IMR-90 (cell line): Measurements from ENCODE around the gene COL12A1. TPM values are rescaled to one million over a fixed set of nuclear protein-coding genes. Genes with fewer than 3 reads are reported as not detected.

Experiments
- ATAC-seq: fragments of 200-7000 bp; cut with Tn5 transposase; 2 replicates; pipeline ENCODE4 v1.9.1; 2020; ENCODE audit warnings: low read depth, mild to moderate bottlenecking, moderate library complexity
- BruUV-seq: library from RNA; stranded (reverse); fragments of 400-500 nt; replicated peaks from 2 replicates; lab custom pipeline; 2021; lab: Mats Ljungman, UMichigan
- CTCF ChIA-PET: fragments of 300-600 bp; formaldehyde crosslinking; extraction: SDS; loops from one replicate; lab custom pipeline; 2021; ENCODE audit warnings: antibody characterized with exemption; lab: Yijun Ruan, JAX
- POLR2A ChIA-PET: fragments of 300-600 bp; sonication (Branson Sonifier 250); formaldehyde crosslinking; loops from one replicate; lab custom pipeline; 2022; ENCODE audit warnings: antibody characterized with exemption; ENCODE audit not compliant: unreplicated experiment; lab: Charles Lee
- DNase-seq: peaks from one replicate; pipeline ENCODE4 v3.0.0; 2013
- H2AFZ ChIP-seq: replicated peaks from 2 replicates; pipeline ENCODE3; 2013; ENCODE audit warnings: low read length, mild to moderate bottlenecking; ENCODE audit not compliant: poor library complexity
- H2AK5ac ChIP-seq: 2 replicates; pipeline ENCODE4 v1.6.1; 2013; ENCODE audit warnings: low read depth, low read length, inconsistent platforms
- H2AK9ac ChIP-seq: replicated peaks from 2 replicates; pipeline ENCODE3; 2013; ENCODE audit warnings: mild to moderate bottlenecking, low read depth, low read length, moderate library complexity; ENCODE audit not compliant: poor library complexity
- H2BK120ac ChIP-seq: 2 replicates; pipeline ENCODE4 v1.6.1; 2013; ENCODE audit warnings: low read depth, low read length, inconsistent platforms
- H2BK15ac ChIP-seq: 3 replicates; pipeline ENCODE4 v1.6.1; 2013; ENCODE audit warnings: low read depth, low read length, inconsistent platforms
- H2BK20ac ChIP-seq: 2 replicates; pipeline ENCODE4 v1.6.1; 2013; ENCODE audit warnings: low read depth, mild to moderate bottlenecking, inconsistent platforms, low read length, moderate library complexity
- H2BK5ac ChIP-seq: 2 replicates; pipeline ENCODE4 v1.6.1; 2013; ENCODE audit warnings: mild to moderate bottlenecking, low read depth, low read length, inconsistent platforms; ENCODE audit not compliant: poor library complexity, severe bottlenecking
- H3K14ac ChIP-seq: replicated peaks from 2 replicates; pipeline ENCODE4 v1.6.1; 2013; ENCODE audit warnings: low read depth, low read length, inconsistent platforms
- H3K18ac ChIP-seq: 2 replicates; pipeline ENCODE4 v1.6.1; 2013; ENCODE audit warnings: low read depth, low read length, control low read depth
- H3K23ac ChIP-seq: 2 replicates; pipeline ENCODE4 v1.6.1; 2013; ENCODE audit warnings: low read depth, low read length, inconsistent platforms
- H3K27ac ChIP-seq: 2 replicates; pipeline ENCODE4 v1.5.1; 2013; ENCODE audit warnings: mild to moderate bottlenecking, control low read depth, low read length; ENCODE audit not compliant: insufficient read depth
- H3K27me3 ChIP-seq: 2 replicates; pipeline ENCODE4 v1.6.1; 2013; ENCODE audit warnings: low read length; ENCODE audit not compliant: control insufficient read depth, insufficient read depth
- H3K36me3 ChIP-seq: 2 replicates; pipeline ENCODE4 v1.6.1; 2013; ENCODE audit warnings: low read length, mixed read lengths; ENCODE audit not compliant: control insufficient read depth, insufficient read depth
- H3K4ac ChIP-seq: 2 replicates; pipeline ENCODE4 v1.6.1; 2013; ENCODE audit warnings: low read depth, low read length, inconsistent platforms
- H3K4me1 ChIP-seq: 2 replicates; pipeline ENCODE4 v1.6.1; 2013; ENCODE audit warnings: low read length, mixed read lengths; ENCODE audit not compliant: control insufficient read depth, insufficient read depth
- H3K4me2 ChIP-seq: 2 replicates; pipeline ENCODE4 v1.6.1; 2013; ENCODE audit warnings: low read depth, mild to moderate bottlenecking, control low read depth, low read length, moderate library complexity
- H3K4me3 ChIP-seq: 2 replicates; pipeline ENCODE4 v1.5.1; 2013; ENCODE audit warnings: low read depth, mild to moderate bottlenecking, control low read depth, low read length, moderate library complexity; ENCODE audit not compliant: insufficient read depth
- H3K56ac ChIP-seq: 2 replicates; pipeline ENCODE4 v1.6.1; 2013; ENCODE audit warnings: low read length, inconsistent platforms; ENCODE audit not compliant: insufficient read depth; ENCODE audit errors: extremely low read depth
- H3K79me1 ChIP-seq, 2 experiments: 2 replicates each; pipeline ENCODE4 v1.6.1; 2013; ENCODE audit warnings: low read length in 2 of 2, inconsistent platforms in 1 of 2, low read depth in 1 of 2
- H3K9ac ChIP-seq: 2 replicates; pipeline ENCODE4 v1.6.1; 2013; ENCODE audit warnings: low read depth, low read length, control low read depth
- H3K9me1 ChIP-seq: 2 replicates; pipeline ENCODE4 v1.6.1; 2013; ENCODE audit warnings: low read length, inconsistent platforms; ENCODE audit not compliant: insufficient read depth
- H3K9me3 ChIP-seq: 2 replicates; pipeline ENCODE4 v1.6.1; 2013; ENCODE audit warnings: low read length; ENCODE audit not compliant: control insufficient read depth, insufficient read depth
- H4K20me1 ChIP-seq: 2 replicates; pipeline ENCODE4 v1.6.1; 2013; ENCODE audit warnings: low read length, inconsistent platforms; ENCODE audit not compliant: insufficient read depth
- H4K5ac ChIP-seq: 2 replicates; pipeline ENCODE4 v1.6.1; 2013; ENCODE audit warnings: mild to moderate bottlenecking, low read depth, low read length, control low read depth
- H4K8ac ChIP-seq, 2 experiments: 2 replicates each; pipeline ENCODE4 v1.6.1; 2013; ENCODE audit warnings: low read depth in 2 of 2, low read length in 2 of 2, control low read depth in 1 of 2, inconsistent platforms in 1 of 2
- H4K91ac ChIP-seq: 2 replicates; pipeline ENCODE4 v1.6.1; 2013; ENCODE audit warnings: low read depth, low read length, inconsistent platforms; ENCODE audit not compliant: insufficient read depth
- MAZ ChIP-seq: IDR thresholded peaks from 2 replicates; pipeline ENCODE4 v1.6.1; 2012; ENCODE audit warnings: low read depth, mild to moderate bottlenecking, low read length, improper control_type of control experiment, moderate library complexity, borderline replicate concordance
- SMC3 ChIP-seq: fragments of 150-350 bp; IDR thresholded peaks from 2 replicates; pipeline ENCODE4 v1.6.1; 2016; ENCODE audit warnings: low read depth, mild to moderate bottlenecking, antibody characterized with exemption, low read length, moderate library complexity
- WGBS, 2 experiments: methylation state at CpG; one replicate each; pipeline versions ENCODE4 v1.1.5 to v1.1.7; 2013; ENCODE audit warnings: missing lambda C conversion rate in 2 of 2; ENCODE audit not compliant: insufficient read length in 1 of 2; ENCODE audit errors: extremely low coverage in 2 of 2; 5-methylcytosine and 5-hydroxymethylcytosine counted together
- dilution Hi-C: fragments of 300-500 bp; cut with HindIII; formaldehyde crosslinking; loops from one replicate; pipeline ENCODE4 v1.14.3; 2018; ENCODE audit warnings: low sequenced_read_pairs; ENCODE audit not compliant: unreplicated experiment
- in situ Hi-C: fragments of 300-500 bp; cut with MboI; formaldehyde crosslinking; loops from 3 replicates; pipeline ENCODE4 v1.14.3; 2019; ENCODE audit warnings: low sequenced_read_pairs, inconsistent platforms, mixed read lengths
- intact Hi-C: fragments of 100-400 bp; cut with micrococcal nuclease; formaldehyde crosslinking; loops from 2 replicates; pipeline ENCODE4 v1.10.0; 2022
- polyA plus RNA-seq, 3 experiments: library from polyadenylated mRNA; depleted of rRNA; stranded (reverse); fragments of >200 nt; gene quantifications; 2 replicates each; pipeline ENCODE4 v1.2.3, GENCODE V29; 2012; ENCODE audit warnings: low replicate concordance in 1 of 3
- total RNA-seq: library from RNA; depleted of rRNA; stranded (reverse); fragments of >200 nt; gene quantifications from 2 replicates; pipeline ENCODE4 v1.2.3, GENCODE V29; 2012

Gene COL12A1
- total and polyA plus RNA-seq, 2 of the 4 experiments (the other 2 are of a cell fraction) = 350 to 452 TPM

DNA sequence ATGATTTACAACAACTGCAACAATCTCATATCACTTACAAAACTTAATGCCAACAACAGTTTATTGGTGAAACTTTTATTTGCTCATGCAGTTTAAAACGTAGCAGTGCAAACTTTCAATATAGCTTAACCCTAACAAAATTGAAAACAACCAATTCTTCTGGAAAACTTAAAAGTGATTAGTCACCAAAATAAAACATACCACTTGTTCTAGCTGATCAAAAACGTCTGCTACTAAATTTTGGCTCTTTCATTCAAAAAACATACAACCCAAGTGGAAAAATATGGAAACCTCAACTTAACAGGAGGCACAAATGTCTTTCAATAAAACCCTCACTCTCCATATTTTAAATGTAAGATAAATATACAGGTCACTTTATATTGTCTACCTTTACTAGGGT lies 39.6 kb downstream of the COL12A1 start:
- Histone ChIP-seq H3K4me1 (peaks cover 5% of the 10 kb centered on the region), H2AK9ac (no peak overlapping the region), H2BK20ac (no peak overlapping the region), H2BK15ac (no peak overlapping the region), H3K9me1 (peaks cover 4% of the 10 kb centered on the region), H3K18ac (no peak overlapping the region), H4K91ac (no peak overlapping the region), H4K8ac (no peak overlapping the region; a peak in 1 of 4 replicates), H3K9me3 (0 out of 2 replicates have a peak, but pooled peaks cover 2% of the 10 kb centered on the region), H2AFZ (no peak overlapping the region), H4K20me1 (peaks cover 37% of the 10 kb centered on the region), H2BK5ac (no peak overlapping the region), H3K23ac (no peak overlapping the region), H2AK5ac (no peak overlapping the region), H3K27me3 (no peaks in the 10 kb centered on the region), H3K9ac (no peak overlapping the region), H3K4ac (no peak overlapping the region), H3K4me2 (no peak overlapping the region), H3K36me3 (peaks cover 27% of the 10 kb centered on the region), H3K14ac (no peak overlapping the region), H3K56ac (no peak overlapping the region), H4K5ac (no peak overlapping the region), H3K27ac (no peak overlapping the region), H2BK120ac (no peak overlapping the region), H3K79me1 (peaks cover 22 to 47% of the 10 kb centered on the region in 2 experiments), H3K4me3 (no peak overlapping the region)
- POLR2A ChIA-PET = no interaction called here
- intact Hi-C loops = no loop called here
- in situ Hi-C loops = no loop called here
- WGBS, 2 experiments = 40% methylated on average over 1 of the region's 2 CpGs; no CpG with 5 or more reads in 1 of the 2 experiments
- BruUV-seq = no TSS peak
- ATAC-seq (no peak), DNase-seq (no peak)
- CTCF ChIA-PET = interaction anchor here (0.9 kb wide), 1 partner anchor 16 kb away, joined by 4 read pairs; no protein-coding TSS in a partner anchor
- dilution Hi-C loops = no loop called here
- TF ChIP-seq MAZ (no peak), SMC3 (no peak)
